ENCODE measurements around the gene COLEC11.

- TF ChIP-seq, protein P1, sequence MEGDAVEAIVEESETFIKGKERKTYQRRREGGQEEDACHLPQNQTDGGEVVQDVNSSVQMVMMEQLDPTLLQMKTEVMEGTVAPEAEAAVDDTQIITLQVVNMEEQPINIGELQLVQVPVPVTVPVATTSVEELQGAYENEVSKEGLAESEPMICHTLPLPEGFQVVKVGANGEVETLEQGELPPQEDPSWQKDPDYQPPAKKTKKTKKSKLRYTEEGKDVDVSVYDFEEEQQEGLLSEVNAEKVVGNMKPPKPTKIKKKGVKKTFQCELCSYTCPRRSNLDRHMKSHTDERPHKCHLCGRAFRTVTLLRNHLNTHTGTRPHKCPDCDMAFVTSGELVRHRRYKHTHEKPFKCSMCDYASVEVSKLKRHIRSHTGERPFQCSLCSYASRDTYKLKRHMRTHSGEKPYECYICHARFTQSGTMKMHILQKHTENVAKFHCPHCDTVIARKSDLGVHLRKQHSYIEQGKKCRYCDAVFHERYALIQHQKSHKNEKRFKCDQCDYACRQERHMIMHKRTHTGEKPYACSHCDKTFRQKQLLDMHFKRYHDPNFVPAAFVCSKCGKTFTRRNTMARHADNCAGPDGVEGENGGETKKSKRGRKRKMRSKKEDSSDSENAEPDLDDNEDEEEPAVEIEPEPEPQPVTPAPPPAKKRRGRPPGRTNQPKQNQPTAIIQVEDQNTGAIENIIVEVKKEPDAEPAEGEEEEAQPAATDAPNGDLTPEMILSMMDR (IDR thresholded peaks at IDR 0.05 in 2 of 3, conservative IDR thresholded peaks at IDR 0.05 in 1 of 3; ENCODE audit: control insufficient read depth in 2 of 3, extremely low read depth in 1 of 3, insufficient read depth in 1 of 3, low read depth in 3 of 3, low read length in 3 of 3), result no peak
- TF ChIP-seq RCOR1 (conservative IDR thresholded peaks at IDR 0.05; ENCODE audit: low read depth, low read length) (no peak), POLR2AphosphoS5 (IDR thresholded peaks at IDR 0.05; ENCODE audit: low read length) (no peak), POLR2A (IDR thresholded peaks at IDR 0.05; ENCODE audit: low read depth, low read length) (no peak), HCFC1 (IDR thresholded peaks at IDR 0.05; ENCODE audit: low read length) (no peak)
Measured at GRCh38 chr2:3598197-3598910, 3.4 kb downstream of the COLEC11 start.

Data from GM12878 (cell line).